Activated CD8-positive, alpha-beta memory T cell treated with anti-CD3 and anti-CD28 coated beads, Interleukin-2, amount 50 U/mL, for 24 hours (primary cell): ENCODE results near the gene EPHA6.

ENCODE experiments used
- DNase-seq: peaks from one replicate; pipeline ENCODE4 v3.0.0-alpha.2; 2020; ENCODE audit errors: extremely low read depth

EPHA6 gene

GRCh38 chr3:96813820-96814650 is at the start of gene EPHA6:
TSS of gene EPHA6 (plus strand) at chr3:96814594.
- DNase-seq, result no peak

GRCh38 chr3:96776818-96777217 is 37.6 kb upstream of the EPHA6 start:
- no peak for DNase-seq

GRCh38 chr3:96779810-96780209 is 34.6 kb upstream of the EPHA6 start:
- DNase-seq, result no peak

GRCh38 chr3:96796101-96796500 is 18.3 kb upstream of the EPHA6 start:
- no peak for DNase-seq

- DNase-seq, result no peak
Observed at GRCh38 chr3:96803870-96804269, 10.5 kb upstream of the EPHA6 start.

GRCh38 chr3:96806341-96806740 is 8.1 kb upstream of the EPHA6 start:
- no peak for DNase-seq

GRCh38 chr3:96813134-96813819 is 1.1 kb upstream of the EPHA6 start:
- peak; percentile 12 for DNase-seq

GRCh38 chr3:96814651-96815567 is 515 bp downstream of the EPHA6 start:
- no peak for DNase-seq

GRCh38 chr3:96831175-96831574 is 16.8 kb downstream of the EPHA6 start:
- DNase-seq, result no peak

GRCh38 chr3:96833301-96833700 is 18.9 kb downstream of the EPHA6 start:
- no peak for DNase-seq

- no peak for DNase-seq
Observed at GRCh38 chr3:96836153-96836915, 21.9 kb downstream of the EPHA6 start.

- DNase-seq, result no peak
Observed at GRCh38 chr3:96843505-96844203, 29.3 kb downstream of the EPHA6 start.

- no peak for DNase-seq
Observed at GRCh38 chr3:96844204-96844514, 29.8 kb downstream of the EPHA6 start.

- DNase-seq, result no peak
Observed at GRCh38 chr3:96852849-96853248, 38.5 kb downstream of the EPHA6 start.

- DNase-seq, result no peak
Observed at GRCh38 chr3:96860882-96861281, 46.5 kb downstream of the EPHA6 start.

GRCh38 chr3:96863129-96863740 is 48.8 kb downstream of the EPHA6 start:
- no peak for DNase-seq

GRCh38 chr3:96865605-96866004 is 51.2 kb downstream of the EPHA6 start:
- no peak for DNase-seq

- no peak for DNase-seq
Observed at GRCh38 chr3:96869316-96869715, 54.9 kb downstream of the EPHA6 start.

GRCh38 chr3:96877510-96877909 is 63.1 kb downstream of the EPHA6 start:
- DNase-seq, result no peak

GRCh38 chr3:96900031-96900430 is 85.6 kb downstream of the EPHA6 start:
- DNase-seq, result no peak

- DNase-seq, result no peak
Observed at GRCh38 chr3:96900566-96900965, 86.2 kb downstream of the EPHA6 start.
